Measurements from ENCODE around the gene OXA1L. TPM values are rescaled to one million over a fixed set of nuclear protein-coding genes. Genes with fewer than 3 reads are reported as not detected.
"Not testable (repeated sequence)": the region's sequence is repeated elsewhere in the genome, so short reads cannot be mapped to it uniquely, and the experiment has no call there.

OXA1L gene
- 75.7 to 78.1 TPM (median 77.2 TPM) in 3 replicates for total RNA-seq
- long read RNA-seq, transcript OXA1L-201 (10 exons, 1,719 nt) = major isoform, 83 of 100 reads
- long read RNA-seq, partial matches to known transcripts = 6 of 100 reads
- long read RNA-seq, other reads (novel, unspliced or antisense) = 11 of 100 reads

DNA sequence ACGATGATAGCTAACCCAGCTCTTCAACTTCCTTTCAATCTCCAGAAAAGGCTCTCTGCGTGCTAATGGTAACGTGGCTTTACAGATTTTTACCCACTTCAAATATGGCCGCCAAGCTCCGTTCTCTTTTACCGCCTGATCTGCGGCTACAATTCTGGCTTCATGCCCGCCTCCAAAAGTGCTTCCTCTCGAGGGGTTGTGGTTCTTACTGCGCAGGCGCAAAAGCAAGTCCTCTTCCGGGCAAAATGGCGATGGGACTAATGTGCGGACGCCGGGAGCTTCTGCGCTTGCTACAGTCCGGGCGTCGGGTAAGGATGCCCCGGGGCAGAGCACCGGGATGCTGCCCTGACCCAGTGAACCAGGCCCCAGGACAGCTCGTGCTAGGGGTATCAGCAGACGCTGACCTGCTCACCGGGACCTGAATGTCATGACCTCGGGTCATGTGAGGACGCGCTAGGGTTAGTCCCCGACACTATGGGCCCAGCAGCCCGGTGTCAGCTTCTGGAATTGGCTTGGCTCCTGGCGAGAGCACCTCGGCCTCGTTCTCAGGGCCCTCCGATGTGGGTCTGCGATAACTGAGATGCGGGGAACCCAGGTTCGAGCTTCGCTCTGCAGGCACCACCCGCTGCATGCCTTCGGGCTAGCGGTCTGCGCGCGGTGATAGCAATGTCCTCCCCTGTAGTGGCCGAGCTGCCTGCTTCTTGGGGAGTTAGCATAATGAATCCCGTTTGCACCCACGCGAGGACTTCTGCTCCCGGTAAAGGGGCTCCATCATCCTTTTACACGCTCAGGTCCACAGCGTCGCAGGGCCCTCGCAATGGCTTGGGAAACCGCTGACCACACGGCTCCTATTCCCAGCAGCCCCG is at the start of gene OXA1L:
OXA1L (plus strand) TSS at position 232 of the 866 bp plus-strand sequence; CDS start at position 246, 14 bp downstream.
- Mint-ChIP-seq H3K27ac (ENCODE audit: unreplicated experiment) (peak within 1 kb of the TSS; percentile 89), H3K4me3 (ENCODE audit: unreplicated experiment) (peak within 1 kb of the TSS; percentile 85), H3K9me3 (ENCODE audit: low read depth) (peaks cover 8% of the 10 kb centered on the region), H3K36me3 (ENCODE audit: low read depth) (peaks cover 34% of the 10 kb centered on the region), H3K4me1 (ENCODE audit: low read depth) (peaks cover 38% of the 10 kb centered on the region), H3K27me3 (ENCODE audit: low read depth) (no peaks in the 10 kb centered on the region)
- DNase-seq (ENCODE audit: low spot score) = peak; percentile 98
- TF ChIP-seq, protein P1, sequence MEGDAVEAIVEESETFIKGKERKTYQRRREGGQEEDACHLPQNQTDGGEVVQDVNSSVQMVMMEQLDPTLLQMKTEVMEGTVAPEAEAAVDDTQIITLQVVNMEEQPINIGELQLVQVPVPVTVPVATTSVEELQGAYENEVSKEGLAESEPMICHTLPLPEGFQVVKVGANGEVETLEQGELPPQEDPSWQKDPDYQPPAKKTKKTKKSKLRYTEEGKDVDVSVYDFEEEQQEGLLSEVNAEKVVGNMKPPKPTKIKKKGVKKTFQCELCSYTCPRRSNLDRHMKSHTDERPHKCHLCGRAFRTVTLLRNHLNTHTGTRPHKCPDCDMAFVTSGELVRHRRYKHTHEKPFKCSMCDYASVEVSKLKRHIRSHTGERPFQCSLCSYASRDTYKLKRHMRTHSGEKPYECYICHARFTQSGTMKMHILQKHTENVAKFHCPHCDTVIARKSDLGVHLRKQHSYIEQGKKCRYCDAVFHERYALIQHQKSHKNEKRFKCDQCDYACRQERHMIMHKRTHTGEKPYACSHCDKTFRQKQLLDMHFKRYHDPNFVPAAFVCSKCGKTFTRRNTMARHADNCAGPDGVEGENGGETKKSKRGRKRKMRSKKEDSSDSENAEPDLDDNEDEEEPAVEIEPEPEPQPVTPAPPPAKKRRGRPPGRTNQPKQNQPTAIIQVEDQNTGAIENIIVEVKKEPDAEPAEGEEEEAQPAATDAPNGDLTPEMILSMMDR (IDR thresholded peaks at IDR 0.05) = peak; percentile 15

DNA sequence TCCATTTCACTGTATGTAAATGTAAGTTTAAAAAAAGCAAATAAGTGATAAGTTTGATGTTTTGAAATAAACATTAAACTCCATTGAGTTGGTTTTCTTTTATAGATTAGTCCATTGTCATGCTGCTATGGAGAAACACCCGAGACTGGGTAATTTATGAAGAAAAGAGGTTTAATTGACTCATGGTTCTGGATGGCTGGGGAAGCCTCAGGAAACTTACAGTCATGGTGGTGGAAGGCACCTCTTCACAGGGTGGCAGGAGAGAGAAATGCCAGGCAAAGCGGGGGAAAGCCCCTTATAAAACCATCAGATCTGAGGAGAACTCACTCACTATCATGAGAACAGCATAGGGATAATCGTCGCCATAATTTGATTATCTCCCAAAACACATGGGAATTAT is 48.4 kb upstream of the OXA1L start:
- H3K4me3 Mint-ChIP-seq (ENCODE audit: unreplicated experiment) = no peak overlapping the region
- peaks cover 4% of the 10 kb centered on the region for H3K9me3 Mint-ChIP-seq (ENCODE audit: low read depth)
- no peak for DNase-seq (ENCODE audit: low spot score)
- H3K27me3 Mint-ChIP-seq (ENCODE audit: low read depth) = peaks cover 4% of the 10 kb centered on the region
- no peaks in the 10 kb centered on the region for H3K36me3 Mint-ChIP-seq (ENCODE audit: low read depth)
- TF ChIP-seq, protein P1 (IDR thresholded peaks at IDR 0.05) = no peak
- H3K27ac Mint-ChIP-seq (ENCODE audit: unreplicated experiment) = no peak overlapping the region
- peaks cover 4% of the 10 kb centered on the region for H3K4me1 Mint-ChIP-seq (ENCODE audit: low read depth)

DNA sequence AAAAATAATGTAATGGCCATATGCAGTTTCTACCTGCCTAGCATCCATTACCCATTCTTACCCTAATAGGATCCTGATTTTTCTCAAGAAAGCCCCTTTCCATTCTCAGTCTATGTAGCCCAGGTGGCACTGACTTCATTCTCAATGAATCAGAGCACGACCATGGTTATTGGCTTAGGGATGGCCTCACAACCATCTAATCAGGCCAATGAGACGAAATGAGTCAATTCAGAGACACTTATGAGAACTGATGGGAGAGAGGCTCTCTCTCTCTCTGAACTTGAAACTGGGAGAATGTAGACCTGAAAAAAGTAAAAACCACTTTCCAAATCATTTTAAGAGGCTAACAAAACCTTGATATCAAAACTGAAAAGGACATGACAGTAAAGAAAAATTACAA is 45.3 kb upstream of the OXA1L start:
- peaks cover 4% of the 10 kb centered on the region for H3K9me3 Mint-ChIP-seq (ENCODE audit: low read depth)
- no peaks in the 10 kb centered on the region for H3K4me1 Mint-ChIP-seq (ENCODE audit: low read depth)
- TF ChIP-seq, protein P1 (IDR thresholded peaks at IDR 0.05) = no peak
- no peaks in the 10 kb centered on the region for H3K36me3 Mint-ChIP-seq (ENCODE audit: low read depth)
- no peak overlapping the region for H3K27ac Mint-ChIP-seq (ENCODE audit: unreplicated experiment)
- H3K27me3 Mint-ChIP-seq (ENCODE audit: low read depth) = peaks cover 4% of the 10 kb centered on the region
- DNase-seq (ENCODE audit: low spot score) = no peak
- H3K4me3 Mint-ChIP-seq (ENCODE audit: unreplicated experiment) = no peak overlapping the region

DNA sequence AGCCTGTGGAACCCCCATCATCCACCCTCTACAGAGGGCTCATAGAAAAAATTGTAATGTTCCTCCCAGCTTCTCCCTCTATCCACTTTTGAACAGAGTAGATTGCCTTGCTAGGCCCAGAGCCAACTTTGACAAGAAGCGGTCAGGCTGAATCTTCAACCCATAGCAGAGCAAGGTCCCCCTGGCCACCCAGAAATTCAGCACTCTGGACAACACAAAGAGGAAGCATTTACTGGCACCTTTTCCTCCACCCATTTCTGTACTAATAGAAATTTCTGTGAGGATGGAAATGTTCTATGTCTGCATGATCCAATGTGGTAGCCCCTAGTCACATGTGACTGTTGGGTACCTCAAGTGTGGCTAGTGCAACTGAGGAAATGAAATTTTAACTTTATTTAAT is 42.7 kb upstream of the OXA1L start:
- H3K36me3 Mint-ChIP-seq (ENCODE audit: low read depth) = no peaks in the 10 kb centered on the region
- TF ChIP-seq, protein P1 (IDR thresholded peaks at IDR 0.05) = no peak
- peaks cover 5% of the 10 kb centered on the region for H3K27me3 Mint-ChIP-seq (ENCODE audit: low read depth)
- H3K27ac Mint-ChIP-seq (ENCODE audit: unreplicated experiment) = no peak overlapping the region
- H3K4me1 Mint-ChIP-seq (ENCODE audit: low read depth) = no peaks in the 10 kb centered on the region
- no peak for DNase-seq (ENCODE audit: low spot score)
- peaks cover 4% of the 10 kb centered on the region for H3K9me3 Mint-ChIP-seq (ENCODE audit: low read depth)
- H3K4me3 Mint-ChIP-seq (ENCODE audit: unreplicated experiment) = no peak overlapping the region

DNA sequence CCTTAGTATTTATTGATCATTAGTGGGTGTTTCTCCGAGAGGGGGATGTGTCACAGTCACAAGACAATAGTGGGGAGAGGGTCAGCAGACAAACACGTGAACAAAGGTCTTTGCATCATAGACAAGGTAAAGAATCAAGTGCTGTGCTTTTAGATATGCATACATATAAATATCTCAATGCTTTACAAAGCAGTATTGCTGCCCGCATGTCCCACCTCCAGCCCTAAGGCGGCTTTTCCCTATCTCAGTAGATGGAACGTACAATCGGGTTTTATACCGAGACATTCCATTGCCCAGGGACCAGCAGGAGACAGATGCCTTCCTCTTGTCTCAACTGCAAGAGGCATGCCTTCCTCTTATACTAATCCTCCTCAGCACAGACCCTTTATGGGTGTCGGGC is 41.6 kb upstream of the OXA1L start:
- DNase-seq (ENCODE audit: low spot score); H3K4me1 Mint-ChIP-seq (ENCODE audit: low read depth); H3K27me3 Mint-ChIP-seq (ENCODE audit: low read depth); H3K36me3 Mint-ChIP-seq (ENCODE audit: low read depth); H3K4me3 Mint-ChIP-seq (ENCODE audit: unreplicated experiment); H3K27ac Mint-ChIP-seq (ENCODE audit: unreplicated experiment); H3K9me3 Mint-ChIP-seq (ENCODE audit: low read depth): not testable (repeated sequence)

DNA sequence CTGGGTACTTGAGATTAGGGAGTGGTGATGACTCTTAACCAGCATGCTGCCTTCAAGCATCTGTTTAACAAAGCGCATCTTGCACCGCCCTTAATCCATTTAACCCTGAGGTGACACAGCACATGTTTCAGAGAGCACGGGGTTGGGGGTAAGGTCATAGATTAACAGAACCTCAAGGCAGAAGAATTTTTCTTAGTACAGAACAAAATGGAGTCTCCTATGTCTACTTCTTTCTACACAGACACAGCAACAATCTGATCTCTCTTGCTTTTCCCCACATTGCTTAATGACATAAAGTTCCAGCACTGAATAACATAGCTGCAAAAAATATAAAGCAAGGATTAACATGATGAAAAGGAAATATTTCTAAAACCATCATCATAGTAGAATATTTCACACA is 41.1 kb upstream of the OXA1L start:
- not testable (repeated sequence) for H3K9me3 Mint-ChIP-seq (ENCODE audit: low read depth); H3K4me3 Mint-ChIP-seq (ENCODE audit: unreplicated experiment); DNase-seq (ENCODE audit: low spot score); H3K36me3 Mint-ChIP-seq (ENCODE audit: low read depth); H3K27ac Mint-ChIP-seq (ENCODE audit: unreplicated experiment); H3K4me1 Mint-ChIP-seq (ENCODE audit: low read depth); H3K27me3 Mint-ChIP-seq (ENCODE audit: low read depth)

All from chondrocyte (in vitro differentiated cells).